ENCODE data around the gene DDX52. TPM values are rescaled to one million over a fixed set of nuclear protein-coding genes. Genes with fewer than 3 reads are reported as not detected.
A peak's percentile ranks its signal among the peaks of the same experiment; 100 is the strongest.

Gene DDX52
- total RNA-seq, 1 experiment from 2014 or later, result 31.9 TPM

DNA sequence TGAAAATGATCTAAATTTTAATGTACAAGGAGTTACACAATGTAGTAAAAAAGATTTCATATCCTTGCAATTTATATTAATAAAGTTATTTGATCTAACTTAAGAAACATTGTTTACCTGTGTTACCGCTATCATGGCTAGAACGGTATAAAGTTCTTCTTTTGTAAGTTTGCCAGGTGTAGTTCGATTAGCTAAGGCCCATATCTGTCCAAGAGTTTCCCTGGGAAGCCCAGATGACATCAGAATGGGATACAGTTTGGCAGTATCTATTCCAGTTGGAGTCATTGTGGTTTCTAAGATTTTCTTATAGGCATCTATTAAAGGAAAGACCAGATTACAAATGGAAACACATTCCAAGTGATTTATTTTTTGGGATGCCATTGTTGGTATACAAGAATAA lies 71.6 kb downstream of the DDX52 start (continued):
- TF ChIP-seq PRDM15 (CRISPR knock-in tag; IDR thresholded peaks at IDR 0.05) (no peak), MXD4 (CRISPR knock-in tag; IDR thresholded peaks at IDR 0.05; ENCODE audit: borderline replicate concordance) (no peak), SMAD4 (CRISPR knock-in tag; IDR thresholded peaks at IDR 0.05) (no peak), ERG (CRISPR knock-in tag; IDR thresholded peaks at IDR 0.05) (no peak)

DNA sequence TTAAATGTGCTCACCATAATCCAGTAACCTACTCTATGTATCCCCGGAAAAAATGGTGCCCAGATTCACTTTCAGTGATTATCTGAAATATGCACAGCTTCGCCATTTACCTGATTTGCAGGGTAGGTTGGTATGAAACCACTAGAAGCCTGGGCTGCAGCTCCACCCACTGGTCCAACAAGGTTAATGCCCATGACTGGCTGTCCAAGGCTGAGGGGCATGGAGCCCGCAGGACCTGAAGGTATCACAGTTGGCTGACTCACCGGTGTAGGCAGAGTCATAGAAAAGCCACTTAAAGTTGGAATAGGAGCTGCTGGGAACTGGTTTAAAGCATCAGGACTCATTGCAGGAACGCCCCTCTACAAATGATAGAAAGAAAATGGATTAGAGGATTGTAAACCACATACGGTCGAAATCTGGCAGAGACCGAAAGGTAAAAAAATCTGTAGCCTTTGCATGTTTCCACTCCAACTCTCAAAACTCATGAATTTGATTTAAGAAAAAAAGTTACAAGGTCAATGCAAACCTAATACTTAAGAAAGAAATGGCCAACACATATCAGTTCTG lies 72.6 kb downstream of the DDX52 start:
- H3K36me3 Mint-ChIP-seq, result peaks cover 50% of the 10 kb centered on the region

DNA sequence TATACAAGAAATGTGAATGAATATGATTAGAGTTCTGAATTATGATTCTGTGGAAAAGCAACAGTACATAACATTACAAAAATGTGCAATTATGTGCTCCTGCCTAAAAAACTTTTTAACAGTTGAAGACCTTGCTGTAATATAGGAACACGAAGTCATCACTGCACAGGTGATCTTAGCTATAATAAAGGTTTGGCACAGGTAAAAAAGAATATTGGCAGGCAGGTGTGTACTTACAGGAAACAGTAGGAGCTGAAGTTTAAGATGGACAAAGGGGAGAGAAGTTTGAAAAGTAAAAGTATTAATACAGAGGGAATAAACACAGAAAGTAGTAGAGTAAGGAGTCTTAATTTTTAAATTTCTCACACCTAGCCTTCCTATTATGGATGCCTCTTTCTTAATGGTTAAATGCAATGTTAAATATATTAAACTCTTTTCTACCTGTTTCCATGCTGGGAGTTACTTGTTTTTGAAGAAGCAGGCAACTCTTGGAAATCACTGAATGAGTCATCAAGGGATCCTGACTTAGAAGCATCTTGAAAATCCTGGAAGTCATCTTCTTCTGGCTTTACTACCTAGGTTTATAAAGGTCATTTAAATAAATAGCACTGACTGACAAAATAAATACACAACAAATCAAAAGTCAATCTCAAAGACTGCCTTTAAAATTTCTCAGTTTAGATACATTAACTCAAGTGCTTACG lies 74.7 kb downstream of the DDX52 start:
- Mint-ChIP-seq H3K4me3 (no peak overlapping the region), H3K36me3 (peaks cover 50% of the 10 kb centered on the region), H3K4me1 (no peaks in the 10 kb centered on the region), H3K9me3 (peaks cover 12% of the 10 kb centered on the region), H3K27ac (no peak overlapping the region), H3K27me3 (ENCODE audit: low read depth) (peaks cover 3% of the 10 kb centered on the region; the same call in 1 of the 2 replicates)
- ChIA-PET CTCF (interaction anchor here (2.0 to 2.4 kb wide), 2 partner anchors 41 to 195 kb away, joined by 10 to 11 read pairs; no protein-coding TSS in a partner anchor), POLR2A (no interaction called here)
- DNase-seq (ENCODE audit: low spot score), result no peak
- ATAC-seq, result no peak
- TF ChIP-seq CREM (CRISPR knock-in tag; IDR thresholded peaks at IDR 0.05) (no peak), CBFB (CRISPR knock-in tag; IDR thresholded peaks at IDR 0.05; ENCODE audit: low read depth) (no peak), EMX1 (CRISPR knock-in tag; IDR thresholded peaks at IDR 0.05) (no peak), MYBL2 (CRISPR knock-in tag; IDR thresholded peaks at IDR 0.05) (no peak), TP53 (CRISPR knock-in tag; IDR thresholded peaks at IDR 0.05) (no peak), SMAD4 (CRISPR knock-in tag; IDR thresholded peaks at IDR 0.05) (no peak), HMGA2 (CRISPR knock-in tag; IDR thresholded peaks at IDR 0.05) (no peak), ATF1 (CRISPR knock-in tag; IDR thresholded peaks at IDR 0.05) (no peak), KAT7 (CRISPR knock-in tag; IDR thresholded peaks at IDR 0.05; ENCODE audit: borderline replicate concordance) (no peak), NFYB (CRISPR knock-in tag; conservative IDR thresholded peaks at IDR 0.05; ENCODE audit: low read depth) (no peak), RELA (CRISPR knock-in tag; IDR thresholded peaks at IDR 0.05; ENCODE audit: borderline replicate concordance) (no peak)
- TF ChIP-seq, protein P1, sequence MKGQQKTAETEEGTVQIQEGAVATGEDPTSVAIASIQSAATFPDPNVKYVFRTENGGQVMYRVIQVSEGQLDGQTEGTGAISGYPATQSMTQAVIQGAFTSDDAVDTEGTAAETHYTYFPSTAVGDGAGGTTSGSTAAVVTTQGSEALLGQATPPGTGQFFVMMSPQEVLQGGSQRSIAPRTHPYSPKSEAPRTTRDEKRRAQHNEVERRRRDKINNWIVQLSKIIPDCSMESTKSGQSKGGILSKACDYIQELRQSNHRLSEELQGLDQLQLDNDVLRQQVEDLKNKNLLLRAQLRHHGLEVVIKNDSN (CRISPR knock-in tag; IDR thresholded peaks at IDR 0.05), result no peak
- TF ChIP-seq, protein P2, sequence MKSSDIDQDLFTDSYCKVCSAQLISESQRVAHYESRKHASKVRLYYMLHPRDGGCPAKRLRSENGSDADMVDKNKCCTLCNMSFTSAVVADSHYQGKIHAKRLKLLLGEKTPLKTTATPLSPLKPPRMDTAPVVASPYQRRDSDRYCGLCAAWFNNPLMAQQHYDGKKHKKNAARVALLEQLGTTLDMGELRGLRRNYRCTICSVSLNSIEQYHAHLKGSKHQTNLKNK (CRISPR knock-in tag; IDR thresholded peaks at IDR 0.05), result no peak

More for the DNA sequence above, 72.6 kb downstream of the DDX52 start:
- H3K27ac Mint-ChIP-seq, result peak overlapping the region; percentile 76; the same call in 1 of the 2 replicates
- ChIA-PET POLR2A (interaction anchor here (1.4 kb wide), 1 partner anchor 40 kb away, joined by 7 read pairs; no protein-coding TSS in a partner anchor), CTCF (interaction anchor here (0.6 to 2.0 kb wide), 26 partner anchors 8 to 279 kb away, joined by 3 to 21 read pairs (median 4); partner anchors contain the start of gene SYNRG)
- H3K4me3 Mint-ChIP-seq, result no peak overlapping the region
- peak; percentile 75 for DNase-seq (ENCODE audit: low spot score)
- no peaks in the 10 kb centered on the region for H3K4me1 Mint-ChIP-seq
- H3K27me3 Mint-ChIP-seq (ENCODE audit: low read depth), result no peaks in the 10 kb centered on the region
- peaks cover 5% of the 10 kb centered on the region for H3K9me3 Mint-ChIP-seq
- peak; percentile 44; the same call in 1 of the 2 replicates for TF ChIP-seq CTCF (IDR thresholded peaks at IDR 0.05)
- TF ChIP-seq ATF2 (CRISPR knock-in tag; IDR thresholded peaks at IDR 0.05; ENCODE audit: borderline replicate concordance, low read depth), result no peak
- TF ChIP-seq NFE2L1 (CRISPR knock-in tag; IDR thresholded peaks at IDR 0.05), result no peak
- ATAC-seq, result peak; percentile 99

Data from WTC11 (cell line).